ENCODE data around the gene SHROOM3.

GRCh38 chr4:76429636-76430035 lies 5.4 kb upstream of the SHROOM3 start:
- no peak for TF ChIP-seq CTCF (IDR thresholded peaks at IDR 0.05; ENCODE audit: insufficient read depth, low read length, poor library complexity, severe bottlenecking)
- no peak for TF ChIP-seq EZH2phosphoT487 (conservative IDR thresholded peaks at IDR 0.05; ENCODE audit: low read length)
